OCI-LY3 (cell line): Measurements from ENCODE around the gene CFAP298.

ENCODE experiments used
- H2AFZ ChIP-seq: fragments of 200-600, 300-600 bp; shearing (Covaris generic); 2 replicates; pipeline ENCODE4 v1.6.0; 2014; ENCODE audit warnings: antibody characterized with exemption, low read depth, low read length
- H3K27ac ChIP-seq: fragments of 200-600, 300-600 bp; sonication (generic); 2 replicates; pipeline ENCODE4 v1.5.1; 2014; ENCODE audit warnings: mild to moderate bottlenecking, low read length, moderate library complexity, mixed read lengths
- H3K27me3 ChIP-seq: fragments of 200-600, 300-600 bp; sonication (generic); 2 replicates; pipeline ENCODE4 v1.6.1; 2014; ENCODE audit warnings: low read depth, low read length, mixed read lengths
- H3K36me3 ChIP-seq: fragments of 200-600, 300-600 bp; sonication (generic); replicated peaks from 2 replicates; pipeline ENCODE3; 2014; ENCODE audit warnings: low read depth, low read length, mixed read lengths
- H3K4me1 ChIP-seq: fragments of 300-600, 200-600 bp; sonication (generic); 2 replicates; pipeline ENCODE4 v1.6.1; 2014; ENCODE audit warnings: low read length, mixed read lengths
- H3K4me2 ChIP-seq: fragments of 200-600, 300-600 bp; sonication (generic); 2 replicates; pipeline ENCODE4 v1.6.1; 2014; ENCODE audit warnings: low read length, mixed read lengths
- H3K4me3 ChIP-seq: fragments of 300-600, 200-600 bp; sonication (generic); 2 replicates; pipeline ENCODE4 v1.5.1; 2014; ENCODE audit warnings: antibody characterized with exemption, mild to moderate bottlenecking, low read length, moderate library complexity
- H3K79me2 ChIP-seq: fragments of 300-600, 200-600 bp; shearing (Covaris generic); 2 replicates; pipeline ENCODE4 v1.6.1; 2014; ENCODE audit warnings: mild to moderate bottlenecking, low read length, mixed read lengths
- H3K9ac ChIP-seq: fragments of 300-600, 200-600 bp; shearing (Covaris generic); 2 replicates; pipeline ENCODE4 v1.6.0; 2014; ENCODE audit warnings: mild to moderate bottlenecking, low read length, moderate library complexity
- H3K9me3 ChIP-seq: fragments of 200-600, 300-600 bp; shearing (Covaris generic); 2 replicates; pipeline ENCODE4 v1.6.1; 2014; ENCODE audit warnings: low read length, mixed read lengths; ENCODE audit not compliant: insufficient read depth
- H4K20me1 ChIP-seq: fragments of 200-600, 300-600 bp; sonication (generic); 2 replicates; pipeline ENCODE4 v1.6.1; 2016; ENCODE audit warnings: low read length, mixed read lengths; ENCODE audit not compliant: insufficient read depth
- CTCF ChIP-seq: fragments of 200-600, 300-600 bp; sonication (generic); IDR thresholded peaks from 2 replicates; pipeline ENCODE4 v1.5.1; 2014; ENCODE audit warnings: antibody characterized with exemption, low read length, low read depth
- EZH2phosphoT487 ChIP-seq: fragments of 200-600 bp; shearing (Covaris generic); IDR thresholded peaks from 2 replicates; pipeline ENCODE4 v1.6.1; 2018; ENCODE audit warnings: antibody characterized with exemption, mixed run types, low read depth

CFAP298 gene

GRCh38 chr21:32572574-32573420 is 39.4 kb downstream of the CFAP298 start:
- Histone ChIP-seq H3K4me3 (no peak overlapping the region), H2AFZ (no peak overlapping the region), H3K4me1 (peaks cover 2% of the 10 kb centered on the region; the same call in 1 of the 2 replicates), H3K4me2 (no peak overlapping the region), H3K79me2 (no peaks in the 10 kb centered on the region), H3K36me3 (no peaks in the 10 kb centered on the region), H3K9ac (no peak overlapping the region), H3K9me3 (no peaks in the 10 kb centered on the region), H3K27me3 (0 out of 2 replicates have a peak, but pooled peaks cover 4% of the 10 kb centered on the region), H3K27ac (no peak overlapping the region), H4K20me1 (no peaks in the 10 kb centered on the region)
- TF ChIP-seq EZH2phosphoT487 (no peak), CTCF (no peak)

- Histone ChIP-seq H2AFZ (no peak overlapping the region), H3K36me3 (no peaks in the 10 kb centered on the region), H3K4me3 (no peak overlapping the region), H3K79me2 (no peaks in the 10 kb centered on the region), H3K4me1 (peaks cover 2% of the 10 kb centered on the region; the same call in 1 of the 2 replicates), H3K27ac (no peak overlapping the region), H3K9ac (no peak overlapping the region), H3K4me2 (0 out of 2 replicates have a peak overlapping the region, but pooled peaks have one; percentile 92), H4K20me1 (no peaks in the 10 kb centered on the region), H3K9me3 (no peaks in the 10 kb centered on the region), H3K27me3 (0 out of 2 replicates have a peak, but pooled peaks cover 4% of the 10 kb centered on the region)
- TF ChIP-seq EZH2phosphoT487 (no peak), CTCF (no peak)
These were observed 41.7 kb downstream of the CFAP298 start for GRCh38 chr21:32570456-32570855.

- peaks cover 2% of the 10 kb centered on the region; the same call in 1 of the 2 replicates for H3K4me1 ChIP-seq
- no peaks in the 10 kb centered on the region for H3K79me2 ChIP-seq
- H3K36me3 ChIP-seq = no peaks in the 10 kb centered on the region
- 0 out of 2 replicates have a peak, but pooled peaks cover 4% of the 10 kb centered on the region for H3K27me3 ChIP-seq
- H3K4me2 ChIP-seq = peak overlapping the region; percentile 92
- no peaks in the 10 kb centered on the region for H3K9me3 ChIP-seq
- H4K20me1 ChIP-seq = no peaks in the 10 kb centered on the region
- H3K9ac ChIP-seq = peak overlapping the region; percentile 59
- peak overlapping the region; percentile 89 for H2AFZ ChIP-seq
- peak overlapping the region; percentile 92 for H3K4me3 ChIP-seq
- TF ChIP-seq CTCF = peak; percentile 65
- TF ChIP-seq EZH2phosphoT487 = no peak
- no peak overlapping the region for H3K27ac ChIP-seq
These were observed 42.6 kb downstream of the CFAP298 start for GRCh38 chr21:32569261-32570230.
